ENCODE results near the gene IFT20. TPM values are rescaled to one million over a fixed set of nuclear protein-coding genes. Genes with fewer than 3 reads are reported as not detected.
A peak's percentile ranks its signal among the peaks of the same experiment; 100 is the strongest.
"Not testable (repeated sequence)": the region's sequence is repeated elsewhere in the genome, so short reads cannot be mapped to it uniquely, and the experiment has no call there.

The IFT20 gene
- total RNA-seq, 1 donor from 2014 or later, result 48.8 TPM

DNA sequence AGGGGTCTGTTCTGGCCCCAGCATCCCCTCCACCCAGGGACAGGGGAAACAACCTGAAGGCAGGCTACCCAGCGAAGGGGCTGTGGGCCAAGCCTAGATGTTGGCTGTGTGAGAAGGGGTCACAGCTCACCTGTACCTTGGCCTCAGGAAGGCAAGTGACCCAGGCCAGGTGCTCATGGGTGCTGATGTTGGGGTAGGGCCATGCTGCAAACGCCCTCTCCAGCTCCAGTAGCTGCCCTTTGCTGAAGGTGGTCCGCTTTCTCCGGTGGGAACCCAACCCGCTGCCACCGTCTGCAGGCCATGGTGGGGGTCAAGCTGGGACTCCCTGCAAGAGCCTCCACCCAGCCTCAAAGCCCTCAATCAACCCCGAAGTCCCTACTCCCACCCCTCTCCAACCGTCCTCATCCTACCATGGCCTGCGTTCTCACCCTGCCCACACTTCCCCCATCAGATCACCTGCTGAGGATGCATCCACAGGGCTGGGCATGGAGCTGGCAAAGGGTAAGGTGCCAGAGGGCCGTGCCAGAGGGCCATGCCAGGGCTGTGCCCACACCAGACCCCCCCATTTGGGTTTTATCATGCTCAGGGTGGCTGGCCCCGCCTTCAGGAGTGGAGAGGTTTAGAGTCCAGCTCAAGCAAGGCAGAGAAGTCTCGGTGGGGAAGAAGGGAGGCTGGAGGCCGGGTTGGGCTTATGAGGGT, 29.5 kb upstream of the IFT20 start, which contains the start of gene SEBOX:
TSS of gene SEBOX (minus strand) at position 535 of the 699 bp plus-strand sequence. CDS start at position 487, 48 bp downstream.
- no peak for DNase-seq (ENCODE audit: low spot score)

DNA sequence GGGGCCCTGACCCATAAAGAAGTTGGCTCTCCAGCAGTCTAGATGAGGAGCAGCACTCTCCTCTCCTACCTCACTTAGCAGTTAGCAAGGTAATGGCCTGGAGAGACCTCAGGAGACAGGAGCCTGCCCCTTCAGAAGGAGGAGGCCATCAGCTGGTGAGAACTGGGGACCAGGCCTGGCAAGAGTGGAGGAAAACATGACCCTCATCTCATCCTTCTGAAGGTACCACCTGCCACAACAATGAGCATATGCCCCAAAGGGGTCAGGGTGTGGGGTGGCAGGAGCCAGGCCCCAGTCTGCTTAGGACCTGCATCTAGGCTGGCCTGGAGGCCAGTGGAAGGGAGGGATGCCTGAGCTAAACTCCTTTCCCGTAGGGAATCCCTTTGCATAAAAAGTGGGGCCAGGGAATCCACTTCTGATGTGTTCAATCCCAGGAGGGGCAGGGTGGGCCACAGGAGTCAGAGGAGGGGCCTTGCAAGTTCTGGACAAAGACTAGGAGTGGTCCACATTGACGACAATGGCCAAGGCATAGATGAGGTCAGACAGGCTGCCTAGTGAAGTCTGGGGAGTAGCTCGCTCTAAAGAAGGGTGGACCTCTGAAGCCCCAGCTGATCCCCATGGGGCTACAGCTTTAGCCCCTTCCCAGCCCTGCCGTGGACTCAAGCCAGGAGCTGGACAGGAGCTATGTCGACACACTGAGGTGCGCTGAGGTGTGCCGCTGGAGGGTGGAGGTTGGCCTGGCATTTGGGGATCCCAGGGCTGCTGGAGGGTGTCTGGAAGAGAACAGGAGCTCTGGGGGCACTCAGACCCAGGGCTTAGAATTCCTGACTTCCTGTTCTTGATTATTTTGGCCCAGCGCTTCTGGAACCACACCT, 28.7 kb upstream of the IFT20 start:
- DNase-seq (ENCODE audit: low spot score), result no peak

DNA sequence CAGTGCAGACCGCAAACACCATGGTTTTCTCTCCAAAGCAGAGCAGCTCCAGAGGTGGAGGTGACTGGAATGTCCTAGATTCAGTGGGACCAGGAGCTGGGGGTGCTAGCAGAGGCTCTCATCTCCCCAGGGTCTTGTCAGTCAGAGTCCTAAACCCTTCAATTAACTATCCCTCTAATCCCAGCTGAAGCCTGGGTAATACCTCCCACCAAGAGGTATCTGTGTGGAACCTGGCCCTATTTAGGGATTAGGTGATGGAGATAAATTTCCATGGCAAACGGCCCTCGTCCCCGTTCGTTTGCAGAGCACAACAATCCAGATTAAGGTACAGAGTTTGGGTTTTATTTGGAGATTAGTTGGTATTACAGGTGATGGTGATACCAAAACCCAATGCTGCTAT, 27.9 kb upstream of the IFT20 start:
- DNase-seq (ENCODE audit: low spot score), result no peak

DNA sequence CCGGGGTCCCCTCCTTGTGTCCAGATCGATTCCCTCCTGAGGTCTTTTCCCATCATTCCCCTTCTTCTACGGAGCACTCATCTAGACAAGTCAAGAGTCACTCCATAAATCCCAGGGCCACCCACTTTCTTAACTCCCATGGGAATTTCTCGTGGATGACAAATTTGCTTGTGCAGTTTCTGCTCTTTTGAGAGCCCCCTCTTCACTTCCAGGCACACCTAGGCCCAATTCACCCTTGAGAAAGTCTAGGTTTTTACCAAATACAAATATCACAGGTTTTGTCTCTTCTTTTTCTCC, 22.6 kb upstream of the IFT20 start:
- DNase-seq (ENCODE audit: low spot score), result no peak

DNA sequence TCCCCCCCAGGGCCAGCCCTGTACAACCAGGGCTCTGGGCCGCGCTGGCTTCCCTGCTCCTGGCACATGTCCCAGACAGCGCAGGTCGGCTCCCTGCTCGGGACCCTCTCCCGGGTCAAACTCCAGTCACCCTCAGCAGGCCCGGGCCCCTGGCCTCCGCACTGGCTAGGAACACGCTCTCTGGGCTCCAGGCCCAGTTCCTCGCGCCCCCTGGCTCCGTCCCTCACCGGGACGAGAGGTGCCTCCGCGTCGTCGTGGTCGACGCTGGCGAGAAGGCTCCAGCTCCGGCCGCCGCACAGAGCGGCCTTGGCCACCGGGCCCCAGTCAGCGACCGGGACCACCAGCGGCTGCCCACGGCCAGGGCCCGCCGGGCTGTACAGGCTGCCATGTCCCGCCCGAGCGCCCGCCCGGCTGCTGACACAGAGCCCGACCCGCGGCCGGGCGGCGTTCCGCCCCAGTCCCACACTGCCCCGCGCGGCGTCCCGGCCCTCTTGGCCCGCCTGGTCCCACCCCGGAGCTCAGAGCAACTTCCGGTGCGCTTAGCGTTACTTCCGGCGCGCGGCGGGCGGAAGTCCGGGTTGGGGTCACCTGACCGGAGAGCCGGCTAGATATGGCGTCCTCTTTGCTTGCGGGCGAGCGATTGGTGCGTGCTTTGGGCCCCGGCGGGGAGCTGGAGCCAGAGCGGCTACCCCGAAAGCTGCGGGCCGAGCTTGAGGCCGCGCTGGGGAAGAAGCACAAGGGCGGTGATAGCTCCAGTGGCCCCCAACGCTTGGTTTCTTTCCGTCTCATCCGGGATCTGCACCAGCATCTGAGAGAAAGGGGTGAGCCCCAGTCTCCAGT, 22.0 kb upstream of the IFT20 start, which contains the start of gene POLDIP2:
TSS of gene POLDIP2 (minus strand) at position 467 of the 840 bp plus-strand sequence. CDS start at position 388, 79 bp downstream.
- DNase-seq (ENCODE audit: low spot score), result peak; percentile 97

DNA sequence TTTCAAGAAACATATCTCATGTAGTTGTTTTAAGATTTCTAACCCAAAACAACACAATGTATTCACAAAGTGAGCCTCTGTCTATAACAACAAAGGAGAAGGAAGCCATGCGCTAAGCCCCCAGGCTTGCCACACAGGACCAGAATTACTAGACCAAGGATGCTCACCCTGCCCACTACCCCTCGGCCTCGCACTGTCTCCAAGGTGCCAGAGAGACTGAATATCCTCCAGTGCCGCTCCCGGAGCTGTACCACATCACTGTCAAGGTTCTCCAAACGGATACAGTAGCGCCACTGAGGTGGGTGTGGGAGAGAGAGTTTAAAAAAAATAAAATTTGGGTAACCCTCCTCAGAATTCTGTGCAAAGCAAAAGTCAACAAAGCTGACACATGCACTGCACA, 15.0 kb upstream of the IFT20 start:
- no peak for DNase-seq (ENCODE audit: low spot score)

DNA sequence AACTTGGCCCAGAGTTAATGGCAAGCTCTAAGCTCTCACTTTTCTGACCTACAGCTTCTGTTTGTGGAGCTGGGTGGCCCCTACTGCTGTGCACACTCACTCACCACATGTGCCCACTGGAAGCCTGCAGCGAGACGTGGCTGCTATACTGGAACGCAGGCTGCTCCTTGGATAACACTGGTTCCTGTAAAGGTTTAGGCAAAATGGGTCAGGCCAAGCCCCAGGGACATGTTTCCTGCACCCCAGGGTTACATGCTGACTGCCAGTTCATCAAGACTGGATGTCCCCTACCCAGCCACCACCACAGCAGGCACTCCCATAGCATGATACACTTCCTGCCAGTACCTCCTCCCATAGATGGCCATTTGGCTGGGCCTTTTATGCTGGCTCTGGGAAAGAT, 13.7 kb upstream of the IFT20 start:
- no peak for DNase-seq (ENCODE audit: low spot score)

DNA sequence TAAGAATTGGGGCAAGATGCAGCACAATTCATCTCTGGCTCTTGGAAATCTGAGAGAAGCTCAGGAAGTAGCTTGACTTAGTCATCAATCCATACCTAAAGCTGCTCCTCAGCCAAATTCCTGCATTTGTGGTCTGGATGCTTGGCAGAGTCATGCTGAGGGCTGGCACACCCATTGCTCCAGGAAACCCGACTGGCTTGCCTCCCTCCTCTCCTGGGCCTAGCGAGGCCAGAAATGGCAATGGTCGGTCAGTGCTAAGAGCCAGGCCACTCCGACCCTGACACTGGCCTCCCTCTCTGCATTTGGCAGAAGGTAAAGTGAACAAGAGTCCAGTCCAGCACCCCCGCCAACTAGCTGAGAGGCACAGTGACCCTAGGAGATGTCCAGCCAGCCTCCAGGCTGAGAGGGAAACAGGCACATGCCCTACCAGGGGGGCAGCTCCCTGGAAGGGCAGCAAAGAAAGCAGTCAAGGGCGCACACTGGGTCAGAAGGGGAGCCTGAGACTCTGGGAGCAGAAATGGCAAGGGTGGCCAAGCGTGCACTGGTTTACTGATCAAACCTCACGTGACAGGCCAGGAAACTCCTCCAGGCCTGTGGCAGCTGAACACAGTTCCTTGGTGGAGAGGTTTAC, 12.1 kb upstream of the IFT20 start:
- DNase-seq (ENCODE audit: low spot score), result no peak

DNA sequence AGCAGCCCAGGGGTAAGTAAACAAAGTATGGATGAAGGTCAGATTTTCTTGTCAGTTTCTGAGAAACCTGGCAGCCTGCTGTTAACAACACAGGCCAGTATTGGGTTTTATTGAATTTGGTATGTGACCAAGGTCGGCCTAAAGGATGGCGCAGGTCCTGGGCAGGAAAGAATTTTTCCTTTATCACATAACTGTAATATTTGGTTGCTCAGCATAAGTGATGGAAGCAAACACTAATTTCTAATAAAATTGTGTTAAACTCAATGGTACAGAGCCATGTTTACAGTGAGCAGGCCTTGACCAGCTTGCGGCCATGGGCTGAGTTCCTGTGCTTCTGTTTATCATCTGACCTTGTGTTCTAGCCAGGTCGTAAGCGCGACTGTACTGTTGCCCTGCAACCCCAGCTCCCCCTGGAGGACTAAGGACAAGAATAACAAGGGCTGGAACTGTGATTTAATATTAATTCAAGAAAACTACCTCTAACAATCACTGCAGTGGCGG, 11.5 kb upstream of the IFT20 start:
- DNase-seq (ENCODE audit: low spot score), result no peak

DNA sequence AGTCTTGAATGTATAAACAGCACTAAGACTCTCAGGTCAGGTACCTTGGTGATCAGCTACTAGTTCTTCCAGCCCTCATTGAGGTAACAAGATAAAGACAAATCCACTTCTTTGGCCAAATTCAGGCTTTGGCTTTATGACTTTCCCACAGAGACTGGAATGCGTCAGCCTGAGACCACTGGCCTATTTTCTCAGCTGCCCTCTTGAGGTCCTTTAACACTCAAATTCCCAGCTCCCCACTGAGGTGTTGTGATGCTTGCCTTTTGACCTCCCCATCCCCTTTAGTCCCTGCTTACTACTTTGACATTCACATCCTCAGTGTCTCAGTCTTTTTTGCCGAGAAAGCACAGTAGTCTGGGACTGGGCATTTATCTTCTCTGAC, 10.9 kb upstream of the IFT20 start:
- no peak for DNase-seq (ENCODE audit: low spot score)

DNA sequence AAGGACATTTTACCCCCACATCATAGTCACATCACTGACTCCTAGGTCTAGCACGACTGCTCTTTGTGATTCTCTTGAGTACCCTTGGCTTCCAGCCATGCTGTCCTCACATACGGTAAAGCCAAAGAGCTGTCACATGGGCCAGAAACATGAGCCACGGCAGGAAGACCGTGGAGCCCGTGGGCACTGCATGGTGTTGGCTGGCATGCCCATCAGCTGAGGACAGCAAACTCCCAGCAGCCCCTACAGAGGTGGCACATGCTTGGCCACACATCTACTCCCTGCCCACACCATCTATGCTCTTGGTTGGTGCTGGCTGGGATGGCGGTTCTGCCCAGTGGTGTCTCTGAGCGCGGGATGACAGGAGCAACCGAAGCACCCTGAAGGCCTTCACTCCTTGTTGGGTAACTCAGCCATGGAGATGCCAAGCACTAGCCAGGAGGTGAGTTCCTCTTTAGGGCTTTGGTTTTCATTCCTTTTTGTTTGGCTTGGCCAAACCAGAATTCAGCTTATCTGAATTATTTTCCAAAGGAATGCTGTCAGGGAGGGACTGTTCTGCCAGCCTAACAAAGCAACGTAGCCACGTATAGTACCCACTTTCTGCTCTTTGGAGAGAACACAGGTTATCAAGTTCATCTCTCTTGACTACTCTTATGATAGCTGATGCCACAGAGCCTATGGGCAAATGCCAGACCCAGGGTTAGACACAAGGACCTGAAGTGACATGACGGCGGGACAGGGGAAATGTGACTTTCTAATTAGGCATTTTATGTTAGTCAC, 10.3 kb upstream of the IFT20 start:
- DNase-seq (ENCODE audit: low spot score), result no peak

DNA sequence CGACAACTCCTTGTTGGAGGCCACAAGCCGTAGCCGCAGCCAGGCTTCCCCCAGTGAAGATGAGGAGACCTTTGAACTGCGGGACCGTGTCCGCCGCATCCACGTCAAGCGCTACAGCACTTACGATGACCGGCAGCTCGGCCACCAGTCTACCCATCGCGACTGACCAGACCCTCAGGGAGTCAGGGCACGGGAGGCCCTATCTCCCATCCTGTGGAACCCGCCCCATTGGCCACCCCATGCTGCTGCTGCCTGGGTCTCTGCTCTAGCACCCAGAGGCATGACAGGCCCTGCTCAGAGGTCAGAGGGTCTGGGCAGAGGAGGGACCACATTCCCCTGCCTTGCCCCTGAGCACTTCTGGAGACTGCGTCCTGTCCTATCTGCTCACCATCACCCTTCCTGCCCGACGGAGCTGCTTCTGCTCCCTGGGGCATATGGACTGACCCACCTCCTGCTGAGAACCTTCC, 9.2 kb upstream of the IFT20 start:
- no peak for DNase-seq (ENCODE audit: low spot score)

DNA sequence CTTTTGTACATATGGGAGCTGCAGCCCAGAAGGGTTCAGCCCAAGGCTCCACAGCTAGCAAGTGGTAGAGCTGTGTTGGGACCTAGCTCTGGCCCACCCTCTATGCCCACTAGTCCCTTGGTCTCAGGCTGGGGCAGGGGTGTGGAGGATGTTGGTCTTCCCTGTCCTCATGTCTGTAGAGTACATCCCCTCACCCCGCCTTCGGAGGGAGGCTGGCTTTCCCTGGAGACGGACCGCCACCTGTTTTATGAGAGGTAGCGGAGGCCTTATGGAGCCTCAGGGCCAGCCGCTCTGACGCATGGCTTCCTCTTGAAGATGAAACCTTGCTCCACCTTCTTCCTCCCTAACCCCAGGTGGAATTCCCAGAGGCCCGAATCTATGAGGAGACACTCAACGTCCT, 8.7 kb upstream of the IFT20 start:
- DNase-seq (ENCODE audit: low spot score), result no peak

DNA sequence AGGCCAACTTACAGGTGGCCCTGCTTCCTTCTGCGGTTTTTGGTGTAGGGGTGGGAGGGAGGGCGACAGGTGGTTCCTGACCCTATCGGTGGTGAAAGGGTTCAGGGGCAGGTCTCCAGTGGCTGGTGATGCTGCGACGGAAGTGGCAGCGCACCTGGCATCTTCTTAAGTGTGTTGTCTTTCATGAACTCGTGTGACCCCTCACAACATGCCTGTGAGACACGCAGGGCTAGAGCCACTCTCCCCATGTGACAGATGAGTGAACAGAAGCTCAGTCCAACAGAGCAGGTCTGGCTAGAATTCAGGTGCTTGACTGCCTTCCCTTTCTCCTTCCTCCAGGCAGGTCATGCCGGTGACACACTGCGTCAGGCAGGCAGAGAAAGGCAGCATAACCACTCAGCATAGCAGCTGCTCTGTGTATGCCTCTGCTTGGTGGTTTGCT, 8.2 kb upstream of the IFT20 start:
- DNase-seq (ENCODE audit: low spot score), result no peak

DNA sequence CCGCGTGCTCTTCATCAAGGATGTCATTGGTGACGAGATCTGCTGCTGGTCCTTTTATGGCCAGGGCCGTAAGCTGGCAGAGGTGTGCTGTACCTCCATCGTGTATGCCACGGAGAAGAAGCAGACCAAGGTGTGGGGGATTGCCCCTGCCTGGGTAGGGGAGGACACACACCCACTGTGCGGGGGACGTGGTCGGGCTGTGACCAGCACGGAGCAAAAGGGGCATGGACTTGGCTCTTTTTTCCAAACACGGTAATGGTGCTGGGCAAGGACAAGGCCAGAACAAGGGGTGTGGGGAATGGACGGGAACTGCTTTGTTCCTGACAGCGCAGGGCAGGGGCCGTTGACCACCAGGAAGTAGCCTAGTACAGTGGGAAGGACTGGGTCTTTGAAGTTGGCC, 7.0 kb upstream of the IFT20 start:
- no peak for DNase-seq (ENCODE audit: low spot score)

DNA sequence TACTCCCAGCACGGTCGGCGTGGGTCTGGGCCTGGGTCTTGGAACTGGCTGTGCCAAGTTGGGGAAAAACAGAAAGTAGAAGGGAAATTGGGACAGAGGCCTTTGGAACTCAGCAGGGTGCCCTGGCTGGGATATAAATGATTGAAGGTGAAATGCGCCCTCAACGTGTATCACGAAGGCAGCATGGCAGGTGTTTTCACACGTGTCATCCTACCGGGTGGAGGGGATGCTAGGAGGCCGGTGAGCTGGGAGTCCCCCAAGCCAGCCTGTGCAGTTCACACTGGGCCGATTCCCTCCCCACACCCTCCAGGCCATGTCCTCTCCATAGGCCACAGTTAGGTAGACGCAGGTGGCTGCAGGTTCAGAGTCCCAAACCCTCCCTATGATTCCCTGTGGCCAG, 6.2 kb upstream of the IFT20 start:
- no peak for DNase-seq (ENCODE audit: low spot score)

DNA sequence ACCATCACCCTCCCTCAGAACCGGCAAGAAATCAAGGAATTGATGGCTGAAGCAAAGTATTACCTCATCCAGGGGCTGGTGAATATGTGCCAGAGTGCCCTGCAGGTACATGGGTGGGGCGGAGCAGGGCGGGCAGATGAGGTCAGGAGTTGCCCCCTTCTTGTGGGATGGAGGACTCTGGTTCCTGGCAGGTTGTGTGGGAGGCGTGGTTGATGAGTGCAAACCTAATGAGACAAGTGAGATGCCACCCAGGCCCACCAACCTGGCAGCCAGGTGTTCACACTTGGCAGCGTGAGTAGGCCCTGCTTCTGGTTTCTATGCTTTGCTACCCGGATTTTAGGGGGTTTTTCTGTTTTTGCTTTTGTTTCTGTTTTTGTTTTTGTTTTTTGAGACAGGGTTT, 5.1 kb upstream of the IFT20 start:
- no peak for DNase-seq (ENCODE audit: low spot score)

DNA sequence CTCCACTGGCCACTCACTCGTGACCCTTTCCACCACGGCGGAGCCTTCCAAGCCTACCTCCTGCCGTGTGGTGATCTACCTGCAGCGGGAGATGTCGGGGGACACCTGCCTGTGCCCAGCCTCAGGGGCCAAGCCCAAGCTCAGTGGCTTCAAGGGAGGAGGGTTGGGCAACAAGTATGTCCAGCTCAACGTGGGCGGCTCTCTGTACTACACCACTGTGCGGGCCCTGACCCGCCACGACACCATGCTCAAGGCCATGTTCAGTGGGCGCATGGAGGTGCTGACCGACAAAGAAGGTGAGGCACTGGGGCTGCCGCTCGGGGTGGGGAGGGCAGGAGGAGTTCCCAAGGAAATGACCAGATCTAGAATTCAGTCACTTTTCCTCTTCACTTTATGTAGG, 4.2 kb upstream of the IFT20 start:
- no peak for DNase-seq (ENCODE audit: low spot score)

DNA sequence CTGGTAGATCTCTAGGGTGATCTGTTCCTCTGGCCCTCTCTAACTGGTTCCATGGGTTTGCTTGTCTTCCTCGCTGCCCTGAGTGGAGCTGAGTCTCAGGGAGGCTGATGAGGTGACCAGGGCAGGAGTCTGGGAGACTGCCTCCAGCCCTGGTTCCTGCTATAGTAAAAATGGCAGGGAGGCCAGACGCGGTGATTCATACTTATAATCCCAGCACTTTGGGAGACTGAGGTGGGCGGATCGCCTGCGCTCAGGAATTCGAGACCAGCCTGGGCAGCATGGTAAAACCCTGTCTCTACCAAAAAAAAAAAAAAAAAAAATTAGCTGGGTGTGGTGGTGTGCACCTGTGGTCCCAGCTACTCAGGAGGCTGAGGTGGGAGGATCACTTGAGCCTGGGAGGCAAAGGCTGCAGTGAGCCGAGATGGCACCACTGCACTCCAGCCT, 3.5 kb upstream of the IFT20 start:
- not testable (repeated sequence) for DNase-seq (ENCODE audit: low spot score)

DNA sequence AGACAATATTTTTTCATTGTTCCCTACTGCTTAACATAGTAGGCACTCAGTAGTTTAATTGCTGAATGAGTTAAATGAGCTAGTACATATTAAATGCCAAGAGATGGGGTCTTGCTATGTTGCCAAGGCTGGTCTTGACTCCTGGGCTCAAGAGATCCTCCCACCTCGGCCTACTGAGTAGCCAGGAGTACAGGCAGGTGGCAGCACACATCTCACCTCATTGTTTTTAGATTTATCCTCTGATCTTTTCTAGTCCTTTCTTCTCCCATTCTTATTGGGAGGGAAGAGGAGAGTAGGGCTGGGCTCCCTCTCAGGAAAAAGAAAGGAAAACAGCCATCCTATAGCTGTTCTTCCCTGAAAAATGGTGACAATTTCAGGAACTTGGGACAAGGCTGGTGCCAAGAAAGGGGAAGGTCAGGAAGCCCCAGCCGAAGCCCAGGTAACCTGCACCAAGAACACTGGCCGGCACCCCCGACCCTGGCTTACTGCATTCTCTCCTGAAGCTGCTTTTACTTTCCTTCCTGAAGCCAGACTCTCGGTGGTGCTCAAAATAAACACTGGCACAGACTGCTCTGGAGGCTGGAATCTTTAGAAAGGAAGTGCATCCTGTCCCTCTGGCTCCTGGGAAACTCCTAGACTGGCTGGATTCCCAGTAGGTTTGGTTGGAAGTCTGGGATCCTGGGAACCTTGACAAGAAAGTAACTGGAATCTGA, 2.9 kb upstream of the IFT20 start:
- DNase-seq (ENCODE audit: low spot score), result no peak
